ENCODE results near the gene IPO13.

The IPO13 gene

DNA sequence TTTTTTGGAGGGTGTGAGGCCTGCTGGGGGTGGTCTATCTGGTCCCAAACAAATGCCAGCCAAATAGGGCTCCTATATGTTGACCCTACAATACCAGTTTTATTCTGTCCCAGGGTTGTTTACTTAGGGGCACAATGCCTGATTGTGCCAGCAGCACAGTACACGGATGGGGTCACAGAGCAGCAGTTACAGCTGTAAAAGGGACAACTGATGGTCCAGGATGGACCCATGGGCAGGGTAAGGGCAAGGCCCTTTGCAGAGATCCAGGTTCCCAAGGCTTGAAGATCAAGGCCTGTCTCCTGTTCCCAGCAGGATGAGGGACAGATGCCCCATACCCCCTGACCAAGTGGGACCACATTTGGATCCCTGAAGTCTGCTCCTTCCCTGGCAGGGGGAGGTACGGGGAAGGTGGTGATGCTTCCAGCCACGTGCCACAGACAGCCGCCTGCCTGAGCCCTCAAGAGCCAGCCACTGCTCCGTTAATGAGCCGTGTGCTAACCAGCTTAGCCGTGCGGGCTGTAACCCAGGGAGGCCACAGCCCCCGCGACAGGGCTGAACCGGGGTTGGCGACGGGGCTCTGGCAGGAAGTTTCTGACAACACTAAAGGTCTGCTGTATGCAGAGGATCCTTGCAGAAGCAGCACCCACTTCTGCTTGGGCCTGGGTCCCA lies 66.3 kb downstream of the IPO13 start:
- TF ChIP-seq POLR2AphosphoS5 (IDR thresholded peaks at IDR 0.05; ENCODE audit: low read depth, low read length): no peak
- DNase-seq (ENCODE audit: insufficient read length, low spot score) (no peak), FAIRE-seq (no peak)

- DNase-seq (ENCODE audit: insufficient read length, low spot score) (no peak), FAIRE-seq (no peak)
- TF ChIP-seq SPI1 (IDR thresholded peaks at IDR 0.05; ENCODE audit: low read depth, low read length) (no peak), POLR2A (IDR thresholded peaks at IDR 0.05; ENCODE audit: low read depth, low read length) (no peak), PAX5 (IDR thresholded peaks at IDR 0.05; ENCODE audit: insufficient read depth, low read length, severe bottlenecking) (no peak), POU2F2 (IDR thresholded peaks at IDR 0.05; ENCODE audit: low read depth, low read length) (no peak), TAF1 (IDR thresholded peaks at IDR 0.05; ENCODE audit: low read depth, low read length) (no peak), POLR2AphosphoS5 (IDR thresholded peaks at IDR 0.05; ENCODE audit: low read depth, low read length) (no peak)
Measured at GRCh38 chr1:44013949-44014348, 67.2 kb downstream of the IPO13 start.

- DNase-seq (ENCODE audit: insufficient read length, low spot score): no peak
- no peak for FAIRE-seq
- TF ChIP-seq POLR2AphosphoS5 (IDR thresholded peaks at IDR 0.05; ENCODE audit: low read depth, low read length): no peak
- no peak for TF ChIP-seq TAF1 (IDR thresholded peaks at IDR 0.05; ENCODE audit: low read depth, low read length)
- TF ChIP-seq POLR2A (IDR thresholded peaks at IDR 0.05; ENCODE audit: low read depth, low read length): no peak
- TF ChIP-seq PAX5 (IDR thresholded peaks at IDR 0.05; ENCODE audit: insufficient read depth, low read length, severe bottlenecking): no peak
- no peak for TF ChIP-seq POU2F2 (IDR thresholded peaks at IDR 0.05; ENCODE audit: low read depth, low read length)
- no peak for TF ChIP-seq SPI1 (IDR thresholded peaks at IDR 0.05; ENCODE audit: low read depth, low read length)
Measured at GRCh38 chr1:44014365-44015104, 67.8 kb downstream of the IPO13 start.

DNA sequence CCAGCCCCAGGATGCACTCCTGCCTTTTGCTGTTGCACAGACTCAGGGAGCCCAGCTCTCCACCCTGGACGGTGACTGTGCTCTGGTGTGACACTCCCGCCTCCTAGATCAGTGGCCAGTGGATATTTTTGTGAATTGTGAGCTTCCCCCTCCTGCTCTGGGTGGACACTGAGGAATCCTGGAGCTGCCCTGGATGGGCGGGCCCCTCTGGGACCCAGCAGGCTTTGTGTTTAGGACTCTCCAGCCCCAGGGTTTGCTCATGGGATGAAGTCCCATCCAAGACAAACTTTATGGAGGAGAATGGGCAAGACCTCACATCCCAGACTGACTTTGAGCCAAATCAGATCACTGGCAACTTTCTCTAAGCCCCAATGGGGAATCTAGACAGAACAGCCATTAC lies 68.5 kb downstream of the IPO13 start:
- TF ChIP-seq POLR2AphosphoS5 (IDR thresholded peaks at IDR 0.05; ENCODE audit: low read depth, low read length): no peak
- TF ChIP-seq SPI1 (IDR thresholded peaks at IDR 0.05; ENCODE audit: low read depth, low read length): no peak
- no peak for TF ChIP-seq TAF1 (IDR thresholded peaks at IDR 0.05; ENCODE audit: low read depth, low read length)
- no peak for TF ChIP-seq POU2F2 (IDR thresholded peaks at IDR 0.05; ENCODE audit: low read depth, low read length)
- TF ChIP-seq PAX5 (IDR thresholded peaks at IDR 0.05; ENCODE audit: insufficient read depth, low read length, severe bottlenecking): no peak
- no peak for TF ChIP-seq POLR2A (IDR thresholded peaks at IDR 0.05; ENCODE audit: low read depth, low read length)
- DNase-seq (ENCODE audit: insufficient read length, low spot score) (no peak), FAIRE-seq (no peak)

DNA sequence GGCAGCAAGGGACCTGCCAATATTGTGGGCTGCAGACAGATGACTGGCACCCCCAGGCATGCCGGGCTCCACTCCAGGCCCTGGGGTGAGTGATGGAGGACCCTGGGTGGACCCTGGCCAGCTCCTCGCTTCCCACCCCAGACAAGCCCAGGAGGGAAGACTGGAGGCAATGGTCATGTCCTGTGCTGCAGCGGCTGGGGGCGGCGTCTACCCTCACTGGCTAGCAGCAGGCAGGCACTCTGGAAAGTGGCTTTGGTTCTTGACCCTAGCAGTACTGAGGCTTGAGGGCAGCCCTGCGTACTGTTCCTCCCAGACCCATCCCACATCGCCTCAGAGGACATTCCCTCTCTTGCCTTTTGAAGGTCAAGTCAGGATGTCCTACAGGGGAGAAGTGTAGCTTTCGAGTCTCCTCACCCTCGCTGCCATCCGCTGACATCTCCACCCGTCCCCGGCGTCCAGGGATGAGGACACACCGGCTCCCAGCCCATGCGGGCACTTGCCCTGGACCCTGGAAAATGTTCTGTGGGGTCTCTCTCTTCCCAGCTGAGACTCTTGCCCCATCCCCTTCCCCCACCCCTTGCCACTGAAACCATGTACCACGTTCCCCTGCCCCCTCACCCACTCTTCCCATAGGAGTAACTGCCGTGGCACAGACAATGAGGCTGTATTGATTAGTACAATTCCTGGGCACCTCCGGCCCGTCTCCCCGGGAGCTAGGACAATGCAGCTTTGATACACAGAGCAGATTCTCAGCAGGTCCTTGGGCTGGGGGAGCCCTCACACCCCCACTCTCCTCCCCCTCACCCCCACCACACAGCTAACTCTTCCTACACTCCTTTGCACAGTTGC lies 69.5 kb downstream of the IPO13 start:
- TF ChIP-seq PAX5 (IDR thresholded peaks at IDR 0.05; ENCODE audit: insufficient read depth, low read length, severe bottlenecking): no peak
- TF ChIP-seq TAF1 (IDR thresholded peaks at IDR 0.05; ENCODE audit: low read depth, low read length): no peak
- no peak for TF ChIP-seq SPI1 (IDR thresholded peaks at IDR 0.05; ENCODE audit: low read depth, low read length)
- no peak for TF ChIP-seq POLR2AphosphoS5 (IDR thresholded peaks at IDR 0.05; ENCODE audit: low read depth, low read length)

DNA sequence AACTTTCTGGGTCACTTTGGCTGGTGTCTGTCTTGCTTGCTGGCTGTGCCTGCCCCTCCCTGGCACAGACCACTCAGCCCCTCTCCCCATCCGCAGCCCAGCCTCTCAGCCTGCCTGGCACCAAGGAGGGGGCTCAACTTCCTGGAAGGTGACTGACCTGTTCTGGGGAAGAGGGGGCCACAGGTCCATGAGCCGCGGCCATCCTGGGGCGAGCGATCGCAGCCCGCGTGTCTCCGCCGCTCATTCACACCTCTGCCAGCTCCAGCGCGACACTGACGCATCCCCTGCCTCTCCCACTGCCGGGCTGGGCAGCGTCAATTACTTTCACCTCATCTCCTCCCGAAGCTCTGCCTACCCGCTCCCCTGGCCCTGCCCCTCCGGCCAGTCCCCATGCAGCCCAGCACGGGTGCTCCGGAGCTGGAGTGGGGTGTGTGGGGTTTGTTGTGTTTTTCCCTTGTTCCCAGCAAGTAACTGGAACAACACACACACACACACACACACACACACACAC lies 70.2 kb downstream of the IPO13 start:
- no peak for DNase-seq (ENCODE audit: insufficient read length, low spot score)
- no peak for FAIRE-seq
- no peak for TF ChIP-seq POLR2A (IDR thresholded peaks at IDR 0.05; ENCODE audit: low read depth, low read length)
- TF ChIP-seq SPI1 (IDR thresholded peaks at IDR 0.05; ENCODE audit: low read depth, low read length): no peak
- TF ChIP-seq POU2F2 (IDR thresholded peaks at IDR 0.05; ENCODE audit: low read depth, low read length): no peak
- TF ChIP-seq TAF1 (IDR thresholded peaks at IDR 0.05; ENCODE audit: low read depth, low read length): no peak
- TF ChIP-seq POLR2AphosphoS5 (IDR thresholded peaks at IDR 0.05; ENCODE audit: low read depth, low read length): no peak
- no peak for TF ChIP-seq PAX5 (IDR thresholded peaks at IDR 0.05; ENCODE audit: insufficient read depth, low read length, severe bottlenecking)

More for the DNA sequence above, 69.5 kb downstream of the IPO13 start:
- no peak for FAIRE-seq
- no peak for DNase-seq (ENCODE audit: insufficient read length, low spot score)

Measured in GM12891 (cell line).